Activated CD4-positive, alpha-beta T cell treated with anti-CD3 and anti-CD28 coated beads for 36 hours (primary cell): ENCODE measurements around the gene SMAD2. TPM values are rescaled to one million over a fixed set of nuclear protein-coding genes. Genes with fewer than 3 reads are reported as not detected.

Experiments used
- ATAC-seq: fragments of 200-7000 bp; cut with Tn5 transposase; one replicate; pipeline ENCODE4 v1.10.0; 2021; ENCODE audit warnings: mild to moderate bottlenecking, moderate library complexity
- CTCF ChIA-PET: fragments of 350-600 bp; sonication (Branson Sonifier 250); formaldehyde crosslinking; loops from one replicate; lab custom pipeline; 2021; ENCODE audit warnings: antibody characterized with exemption; lab: Charles Lee
- POLR2A ChIA-PET: fragments of 350-600 bp; sonication (Branson Sonifier 250); formaldehyde crosslinking; loops from one replicate; lab custom pipeline; 2021; ENCODE audit warnings: antibody characterized with exemption, inconsistent platforms; lab: Charles Lee
- DNase-seq: peaks from one replicate; pipeline ENCODE4 v3.0.0-alpha.2; 2020
- H3K27ac Mint-ChIP-seq: one replicate; pipeline ENCODE4 v1.8.0; 2021; ENCODE audit warnings: mixed read lengths
- H3K27me3 Mint-ChIP-seq: one replicate; pipeline ENCODE4 v1.8.0; 2021; ENCODE audit warnings: mixed read lengths
- H3K36me3 Mint-ChIP-seq: one replicate; pipeline ENCODE4 v1.8.0; 2021; ENCODE audit warnings: low read depth, mixed read lengths
- H3K4me1 Mint-ChIP-seq: one replicate; pipeline ENCODE4 v1.8.0; 2021; ENCODE audit warnings: mixed read lengths
- H3K4me3 Mint-ChIP-seq: one replicate; pipeline ENCODE4 v1.8.0; 2021; ENCODE audit warnings: mild to moderate bottlenecking, moderate library complexity, mixed read lengths
- H3K9me3 Mint-ChIP-seq: one replicate; pipeline ENCODE4 v1.8.0; 2021; ENCODE audit warnings: low read depth, mixed read lengths
- intact Hi-C, 2 experiments: fragments of 100-400 bp; cut with DNase I in 1 of 2; cut with micrococcal nuclease in 1 of 2; formaldehyde crosslinking; loops; one replicate each; pipeline versions ENCODE4 v1.14.2 to v1.15.1; 2022 to 2024; cut with DNase I, micrococcal nuclease
- total RNA-seq, 2 experiments: library from RNA; stranded (reverse); gene quantifications; one replicate each; pipeline ENCODE4 v1.2.3, GENCODE V29; 2021

Gene SMAD2
- total RNA-seq, 2 experiments from 2014 or later: 169 to 178 TPM

DNA sequence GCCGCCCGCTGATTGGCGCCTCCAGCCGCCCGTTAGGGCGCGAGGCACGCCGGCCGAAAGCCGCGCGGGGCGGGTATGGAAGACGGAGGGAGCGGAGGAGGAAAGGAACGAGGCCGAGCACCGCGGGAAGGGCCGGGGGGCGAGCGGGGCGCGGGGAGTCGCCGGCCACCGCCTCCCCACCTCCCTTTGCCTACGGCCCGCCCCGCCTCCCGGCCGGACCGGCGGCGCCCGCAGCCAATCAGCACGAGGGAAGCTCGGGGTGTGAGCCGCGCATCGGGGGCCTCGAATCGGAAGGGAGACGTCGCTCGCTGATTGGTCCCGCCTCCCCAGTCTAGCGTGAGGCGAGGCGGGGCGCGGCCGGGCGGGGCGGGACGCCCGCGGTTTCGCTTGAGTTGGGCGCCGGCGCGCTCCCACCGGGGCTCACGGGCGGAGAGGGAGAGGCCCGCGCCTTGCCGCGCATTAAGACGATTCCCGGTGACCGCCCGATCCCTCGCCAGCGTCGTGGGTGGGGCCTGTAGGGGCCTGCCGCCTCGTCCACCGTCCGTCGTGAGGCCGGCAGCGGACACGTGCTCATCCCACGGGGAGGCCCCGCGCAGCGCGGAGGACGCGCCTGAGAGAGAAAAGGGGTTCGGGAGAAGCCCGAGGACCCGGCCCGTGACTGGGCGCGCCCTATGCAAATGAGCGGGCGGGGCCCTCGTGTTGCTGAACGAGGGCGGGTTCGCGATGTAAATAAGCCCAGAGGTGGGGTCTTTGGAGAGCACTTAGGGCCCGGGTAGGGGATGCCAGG lies 665 bp upstream of the SMAD2 start:
- peaks cover 36% of the 10 kb centered on the region for H3K4me1 Mint-ChIP-seq
- H3K9me3 Mint-ChIP-seq: no peaks in the 10 kb centered on the region
- intact Hi-C loops: loop anchor here (1.0 to 10.0 kb wide), 12 partner anchors 19 to 1881 kb away; partner anchors contain the start of genes ACAA2 (in 1 of the 2), CTIF (in 1 of the 2), HAUS1 (in 1 of the 2) and HDHD2 (in 1 of the 2)
- H3K27ac Mint-ChIP-seq: peak overlapping the region; percentile 91
- H3K4me3 Mint-ChIP-seq: peak overlapping the region; percentile 77
- ATAC-seq (peak; percentile 79), DNase-seq (peak; percentile 97)
- H3K36me3 Mint-ChIP-seq: peaks cover 21% of the 10 kb centered on the region
- CTCF ChIA-PET: interaction anchor here (0.7 to 1.0 kb wide), 3 partner anchors 9 to 38 kb away, joined by 3 read pairs; no protein-coding TSS in a partner anchor
- POLR2A ChIA-PET: interaction anchor here (1.0 to 1.8 kb wide), 3 partner anchors 9 to 31 kb away, joined by 3 to 8 read pairs (median 4); no protein-coding TSS in a partner anchor
- no peaks in the 10 kb centered on the region for H3K27me3 Mint-ChIP-seq

- peaks cover 21% of the 10 kb centered on the region for H3K36me3 Mint-ChIP-seq
- no peaks in the 10 kb centered on the region for H3K27me3 Mint-ChIP-seq
- H3K4me3 Mint-ChIP-seq: peak overlapping the region; percentile 96
- peak; percentile 9 for ATAC-seq
- peak overlapping the region; percentile 96 for H3K27ac Mint-ChIP-seq
- no peaks in the 10 kb centered on the region for H3K9me3 Mint-ChIP-seq
- ChIA-PET POLR2A (interaction anchor here (0.6 to 1.8 kb wide), 5 partner anchors 11 to 1005 kb away, joined by 4 to 17 read pairs (median 6); no protein-coding TSS in a partner anchor), CTCF (no interaction called here)
- H3K4me1 Mint-ChIP-seq: peaks cover 49% of the 10 kb centered on the region
- intact Hi-C loops: loop anchor here (1.0 to 10.0 kb wide), 14 partner anchors 17 to 1883 kb away; partner anchors contain the start of genes KATNAL2 (in 2 of the 2), PIAS2 (in 2 of the 2), ACAA2 (in 1 of the 2) and CTIF (in 1 of the 2)
- no peak for DNase-seq
Observed at GRCh38 chr18:47929681-47930198, 719 bp downstream of the SMAD2 start.

GRCh38 chr18:47928466-47928865 lies 2.0 kb downstream of the SMAD2 start:
- Mint-ChIP-seq H3K27ac (peak overlapping the region; percentile 93), H3K27me3 (no peaks in the 10 kb centered on the region), H3K36me3 (peaks cover 22% of the 10 kb centered on the region), H3K4me3 (peak overlapping the region; percentile 96), H3K9me3 (no peaks in the 10 kb centered on the region), H3K4me1 (peaks cover 57% of the 10 kb centered on the region)
- DNase-seq (peak; percentile 47), ATAC-seq (peak; percentile 5)
- ChIA-PET POLR2A (interaction anchor here (0.7 to 1.3 kb wide), 5 partner anchors 10 to 29 kb away, joined by 3 to 6 read pairs (median 3); no protein-coding TSS in a partner anchor), CTCF (interaction anchor here (1.0 to 1.4 kb wide), 2 partner anchors 10 to 157 kb away, joined by 3 to 4 read pairs; no protein-coding TSS in a partner anchor)
- intact Hi-C loops: loop anchor here (1.0 to 10.0 kb wide), 6 partner anchors 10 to 1014 kb away; partner anchors contain the start of genes KATNAL2 (in 1 of the 2) and PIAS2 (in 1 of the 2)

GRCh38 chr18:47926101-47926850 lies 4.2 kb downstream of the SMAD2 start:
- Mint-ChIP-seq H3K9me3 (no peaks in the 10 kb centered on the region), H3K27me3 (no peaks in the 10 kb centered on the region), H3K4me1 (peaks cover 67% of the 10 kb centered on the region), H3K4me3 (peak overlapping the region; percentile 15), H3K27ac (peak overlapping the region; percentile 71), H3K36me3 (peaks cover 30% of the 10 kb centered on the region)
- ChIA-PET CTCF (interaction anchor here (1.3 to 1.4 kb wide), 3 partner anchors 13 to 33 kb away, joined by 3 to 5 read pairs (median 5); no protein-coding TSS in a partner anchor), POLR2A (no interaction called here)
- intact Hi-C loops: loop anchor here (5.0 to 10.0 kb wide), 4 partner anchors 34 to 1011 kb away; partner anchors contain the start of genes KATNAL2 (in 1 of the 2) and PIAS2 (in 1 of the 2)
- DNase-seq (no peak), ATAC-seq (no peak)

DNA sequence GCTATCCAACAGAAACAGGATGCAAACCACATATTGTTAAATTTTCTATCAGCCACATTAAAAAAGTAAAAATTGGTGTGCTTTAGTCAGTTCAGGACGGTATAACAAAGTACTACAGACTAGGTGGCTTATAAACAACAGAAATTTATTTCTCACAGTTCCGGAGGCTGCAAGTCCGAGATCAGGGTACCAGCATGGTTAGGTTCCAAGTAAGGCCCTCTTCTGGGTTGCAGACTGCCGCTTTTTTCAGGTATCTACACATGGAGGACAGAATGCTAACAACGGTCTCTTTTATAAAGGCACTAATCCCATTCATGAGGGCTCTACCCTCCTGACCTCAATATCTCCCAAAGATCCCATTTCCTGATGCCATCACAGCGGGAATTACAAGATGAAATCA lies 10.5 kb downstream of the SMAD2 start:
- H3K27ac Mint-ChIP-seq: peak overlapping the region; percentile 98
- H3K4me1 Mint-ChIP-seq: peaks cover 91% of the 10 kb centered on the region
- H3K36me3 Mint-ChIP-seq: peaks cover 40% of the 10 kb centered on the region
- intact Hi-C loops: loop anchor here (5.0 to 10.0 kb wide), 3 partner anchors 38 to 1015 kb away; partner anchors contain the start of genes KATNAL2 (in 1 of the 2) and PIAS2 (in 1 of the 2)
- no peaks in the 10 kb centered on the region for H3K27me3 Mint-ChIP-seq
- CTCF ChIA-PET: interaction anchor here (0.9 kb wide), 1 partner anchor 20 kb away, joined by 3 read pairs; no protein-coding TSS in a partner anchor
- H3K9me3 Mint-ChIP-seq: no peaks in the 10 kb centered on the region
- ATAC-seq (no peak), DNase-seq (no peak)
- POLR2A ChIA-PET: no interaction called here
- H3K4me3 Mint-ChIP-seq: no peak overlapping the region

GRCh38 chr18:47917923-47918610 lies 12.4 kb downstream of the SMAD2 start:
- ATAC-seq (peak; percentile 61), DNase-seq (peak; percentile 17)
- Mint-ChIP-seq H3K36me3 (peaks cover 40% of the 10 kb centered on the region), H3K4me3 (peak overlapping the region; percentile 71), H3K4me1 (peaks cover 96% of the 10 kb centered on the region), H3K27ac (peak overlapping the region; percentile 98), H3K27me3 (no peaks in the 10 kb centered on the region), H3K9me3 (no peaks in the 10 kb centered on the region)
- CTCF ChIA-PET: interaction anchor here (0.6 to 1.5 kb wide), 4 partner anchors 9 to 1849 kb away, joined by 3 to 4 read pairs (median 3); no protein-coding TSS in a partner anchor
- POLR2A ChIA-PET: interaction anchor here (0.5 to 1.4 kb wide), 5 partner anchors 9 to 33 kb away, joined by 3 to 8 read pairs (median 4); partner anchors contain the start of gene SMAD2
- intact Hi-C loops: loop anchor here in 1 of 2 experiments (1.0 to 5.0 kb wide), 2 partner anchors 10 to 36 kb away; no protein-coding TSS in a partner anchor

DNA sequence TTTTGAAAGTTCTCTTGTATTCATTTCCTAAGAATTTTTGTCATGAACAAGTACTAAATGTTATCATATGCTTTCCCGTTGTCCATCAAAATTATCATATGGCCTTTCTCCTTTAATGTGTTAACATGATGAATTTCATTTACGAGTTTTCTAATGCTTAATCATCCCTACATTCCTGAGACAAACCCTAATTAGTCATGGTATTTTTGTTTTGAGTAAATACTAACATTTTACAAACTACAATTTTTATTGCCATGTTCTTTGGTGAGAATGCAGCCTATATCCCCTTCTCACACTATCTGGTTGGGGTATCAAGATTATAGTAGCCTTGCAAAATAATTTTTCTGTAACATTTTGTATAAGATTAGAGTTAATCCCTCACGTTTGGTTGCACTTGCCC lies 14.5 kb downstream of the SMAD2 start:
- Mint-ChIP-seq H3K9me3 (no peaks in the 10 kb centered on the region), H3K4me3 (no peak overlapping the region), H3K27ac (peak overlapping the region; percentile 61), H3K27me3 (no peaks in the 10 kb centered on the region), H3K4me1 (peaks cover 99% of the 10 kb centered on the region), H3K36me3 (peaks cover 41% of the 10 kb centered on the region)
- DNase-seq (no peak), ATAC-seq (no peak)
- intact Hi-C loops: loop anchor here in 1 of 2 experiments (5.0 kb wide), 1 partner anchor 34 kb away; no protein-coding TSS in a partner anchor
- CTCF ChIA-PET: no interaction called here
- POLR2A ChIA-PET: no interaction called here

DNA sequence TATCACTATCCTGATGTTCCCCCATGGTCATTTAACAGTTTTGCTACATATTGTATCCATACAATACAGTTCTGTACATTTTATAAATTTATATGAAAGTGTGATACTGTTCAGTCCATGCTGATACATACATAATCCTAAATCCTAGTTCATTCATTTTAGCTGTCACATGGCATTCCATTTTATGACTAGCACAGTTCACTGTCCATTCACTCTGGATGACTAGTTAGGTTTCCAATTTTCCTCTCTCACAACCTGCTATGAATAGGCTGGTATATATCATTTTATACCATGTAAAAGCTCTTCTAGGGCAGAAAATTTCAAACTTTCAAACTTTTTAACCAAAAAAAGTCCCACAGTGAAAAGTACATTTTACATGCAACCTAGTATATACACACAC lies 15.2 kb downstream of the SMAD2 start:
- DNase-seq: no peak
- peaks cover 43% of the 10 kb centered on the region for H3K36me3 Mint-ChIP-seq
- ChIA-PET POLR2A (interaction anchor here (0.6 kb wide), 2 partner anchors 13 to 15 kb away, joined by 4 read pairs; no protein-coding TSS in a partner anchor), CTCF (interaction anchor here (1.0 to 1.8 kb wide), 2 partner anchors 8 to 16 kb away, joined by 3 to 6 read pairs; no protein-coding TSS in a partner anchor)
- no peaks in the 10 kb centered on the region for H3K9me3 Mint-ChIP-seq
- no peaks in the 10 kb centered on the region for H3K27me3 Mint-ChIP-seq
- peaks cover 99% of the 10 kb centered on the region for H3K4me1 Mint-ChIP-seq
- ATAC-seq: no peak
- no peak overlapping the region for H3K4me3 Mint-ChIP-seq
- peak overlapping the region; percentile 61 for H3K27ac Mint-ChIP-seq
- intact Hi-C loops: loop anchor here in 1 of 2 experiments (5.0 kb wide), 1 partner anchor 33 kb away; no protein-coding TSS in a partner anchor

DNA sequence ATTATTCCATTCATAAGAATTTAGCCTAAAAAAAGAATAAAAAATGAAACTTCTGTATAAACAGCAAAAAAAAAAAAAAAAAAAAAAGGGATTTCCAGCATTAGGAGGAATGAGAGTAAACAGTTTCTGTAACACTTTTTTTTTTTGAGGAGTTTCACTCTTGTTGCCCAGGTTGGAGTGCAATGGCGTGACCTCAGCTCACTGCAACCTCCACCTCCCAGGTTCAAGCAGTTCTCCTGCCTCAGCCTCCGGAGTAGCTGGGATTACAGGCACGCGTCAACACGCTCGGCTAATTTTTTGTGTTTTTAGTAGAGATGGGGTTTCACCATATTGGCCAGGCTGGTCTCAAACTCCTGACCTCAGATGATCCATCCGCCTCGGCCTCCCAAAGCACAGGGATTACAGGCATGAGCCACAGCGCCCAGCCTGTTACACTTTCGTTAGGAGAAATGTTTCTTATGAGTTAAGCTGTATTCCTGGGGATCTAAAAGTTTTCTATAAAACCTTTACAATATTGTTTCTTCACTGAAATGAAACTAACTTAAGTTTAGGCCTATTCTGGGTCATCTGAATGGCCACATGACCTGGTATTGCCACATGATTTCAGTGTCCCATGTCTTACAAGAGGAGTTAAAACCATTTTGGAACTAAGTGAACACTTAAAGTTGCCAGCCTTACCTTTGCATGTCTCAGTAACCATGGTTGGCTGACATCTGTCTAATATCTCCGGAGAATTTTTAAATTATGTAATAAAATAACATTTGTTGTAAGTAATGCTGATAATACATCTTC lies 17.5 kb downstream of the SMAD2 start:
- POLR2A ChIA-PET: interaction anchor here (0.7 to 2.8 kb wide), 3 partner anchors 10 to 17 kb away, joined by 3 to 17 read pairs (median 10); no protein-coding TSS in a partner anchor
- Mint-ChIP-seq H3K27me3 (no peaks in the 10 kb centered on the region), H3K27ac (peak overlapping the region; percentile 94), H3K4me1 (peaks cover 96% of the 10 kb centered on the region), H3K36me3 (peaks cover 41% of the 10 kb centered on the region), H3K9me3 (no peaks in the 10 kb centered on the region), H3K4me3 (peak overlapping the region; percentile 44)
- CTCF ChIA-PET: interaction anchor here (0.6 to 1.8 kb wide), 4 partner anchors 11 to 1241 kb away, joined by 3 to 6 read pairs (median 5); no protein-coding TSS in a partner anchor
- DNase-seq: peak; percentile 19
- peak; percentile 47 for ATAC-seq
- intact Hi-C loops: loop anchor here (1.0 to 2.0 kb wide), 3 partner anchors 14 to 17 kb away; partner anchors contain the start of gene SMAD2 (in 1 of the 2)
